GM23248 (cell line): ENCODE data around the gene RNASEL. TPM values are rescaled to one million over a fixed set of nuclear protein-coding genes. Genes with fewer than 3 reads are reported as not detected.

Experiments
- DNase-seq: peaks from one replicate; pipeline ENCODE4 v3.0.0-alpha.2; 2015
- H2AFZ ChIP-seq: fragments of 200-600 bp; sonication (generic); 2 replicates; pipeline ENCODE4 v1.6.1; 2016; ENCODE audit warnings: antibody characterized with exemption
- H3F3A ChIP-seq: fragments of 200-600 bp; sonication (generic); 2 replicates; pipeline ENCODE4 v1.6.1; 2016; ENCODE audit warnings: mild to moderate bottlenecking, antibody characterized with exemption, mixed run types; ENCODE audit not compliant: insufficient read depth
- H3K27ac ChIP-seq: fragments of 200-600 bp; sonication (generic); 2 replicates; pipeline ENCODE4 v1.5.1; 2016; ENCODE audit warnings: mild to moderate bottlenecking
- H3K27me3 ChIP-seq: fragments of 200-600 bp; sonication (generic); replicated peaks from 2 replicates; pipeline ENCODE4 v1.6.1; 2016; ENCODE audit warnings: mild to moderate bottlenecking; ENCODE audit not compliant: insufficient read depth
- H3K36me3 ChIP-seq: fragments of 200-600 bp; sonication (generic); 2 replicates; pipeline ENCODE4 v1.6.1; 2016; ENCODE audit warnings: low read depth, mild to moderate bottlenecking
- H3K4me1 ChIP-seq: fragments of 200-600 bp; sonication (generic); 2 replicates; pipeline ENCODE4 v1.6.1; 2016; ENCODE audit warnings: mild to moderate bottlenecking; ENCODE audit not compliant: insufficient read depth
- H3K4me2 ChIP-seq: fragments of 200-600 bp; sonication (generic); one replicate; pipeline ENCODE4 v1.6.1; 2016; ENCODE audit warnings: mild to moderate bottlenecking; ENCODE audit not compliant: unreplicated experiment
- H3K4me3 ChIP-seq: fragments of 200-600 bp; sonication (generic); 2 replicates; pipeline ENCODE4 v1.5.1; 2016; ENCODE audit warnings: mild to moderate bottlenecking
- H3K79me2 ChIP-seq: fragments of 200-600 bp; sonication (generic); 2 replicates; pipeline ENCODE4 v1.6.1; 2016; ENCODE audit warnings: mild to moderate bottlenecking; ENCODE audit not compliant: insufficient read depth
- H3K9ac ChIP-seq: fragments of 200-600 bp; sonication (generic); 2 replicates; pipeline ENCODE4 v1.6.1; 2016; ENCODE audit warnings: mild to moderate bottlenecking
- H3K9me2 ChIP-seq: fragments of 200-600 bp; sonication (generic); 2 replicates; pipeline ENCODE4 v1.6.1; 2016; ENCODE audit warnings: mixed run types, mild to moderate bottlenecking, moderate library complexity; ENCODE audit not compliant: insufficient read depth
- H3K9me3 ChIP-seq: fragments of 200-600 bp; sonication (generic); one replicate; pipeline ENCODE4 v1.6.1; 2017; ENCODE audit warnings: low read depth
- H4K20me1 ChIP-seq: fragments of 200-600 bp; sonication (generic); 2 replicates; pipeline ENCODE4 v1.6.0; 2016; ENCODE audit not compliant: insufficient read depth
- EZH2 ChIP-seq: fragments of 200-600 bp; sonication (generic); IDR thresholded peaks from 2 replicates; pipeline ENCODE4 v1.6.1; 2018; ENCODE audit warnings: antibody characterized with exemption, mild to moderate bottlenecking; ENCODE audit not compliant: insufficient read depth, poor library complexity, severe bottlenecking
- EZH2phosphoT487 ChIP-seq: fragments of 200-600 bp; sonication (generic); IDR thresholded peaks from 2 replicates; pipeline ENCODE4 v1.6.1; 2018; ENCODE audit warnings: antibody characterized with exemption, moderate library complexity, mild to moderate bottlenecking, low read depth; ENCODE audit not compliant: insufficient read depth
- WGBS, 2 experiments: methylation state at CpG; one replicate each; pipeline ENCODE4 v1.1.6; 2015 to 2017; ENCODE audit warnings: low lambda C conversion rate in 2 of 2, low coverage in 1 of 2; ENCODE audit errors: missing lambda C conversion rate in 2 of 2; 5-methylcytosine and 5-hydroxymethylcytosine counted together
- in situ Hi-C: fragments of 300-500 bp; cut with MboI; formaldehyde crosslinking; loops from 2 replicates; pipeline ENCODE4 v1.15.0; 2020
- polyA plus RNA-seq: library from polyadenylated mRNA; unstranded; fragments of >200 nt; fragmentation: Nextera tagmentation; extraction: Ambion mirVana; gene quantifications from 2 replicates; pipeline ENCODE4 v1.2.1, GENCODE V29; 2016
- total RNA-seq: library from RNA; depleted of rRNA; stranded (reverse); fragments of >200 nt; shearing (Covaris generic); gene quantifications from 2 replicates; pipeline ENCODE4 v1.2.3, GENCODE V29; 2014

RNASEL gene
- total and polyA plus RNA-seq, 2 experiments from 2014 or later: 7.9 to 10.1 TPM

GRCh38 chr1:182567629-182568028 lies 21.4 kb downstream of the RNASEL start:
- Histone ChIP-seq H2AFZ (no peak overlapping the region), H3K4me3 (no peak overlapping the region), H3K9me2 (no peaks in the 10 kb centered on the region; the same call in 1 of the 2 replicates), H3K4me2 (no peak overlapping the region), H3K27me3 (no peaks in the 10 kb centered on the region), H3K9me3 (no peaks in the 10 kb centered on the region), H3K4me1 (no peaks in the 10 kb centered on the region), H4K20me1 (no peaks in the 10 kb centered on the region), H3K9ac (no peak overlapping the region), H3K79me2 (no peaks in the 10 kb centered on the region), H3F3A (no peaks in the 10 kb centered on the region), H3K36me3 (no peaks in the 10 kb centered on the region), H3K27ac (no peak overlapping the region)
- TF ChIP-seq EZH2phosphoT487 (no peak), EZH2 (no peak)
- in situ Hi-C loops: no loop called here
- WGBS, 2 experiments: 85 to 86% methylated on average over 5 of the region's 5 CpGs
- no peak for DNase-seq

- H3K27ac ChIP-seq: no peak overlapping the region
- H3K79me2 ChIP-seq: no peaks in the 10 kb centered on the region
- no peaks in the 10 kb centered on the region for H3K4me1 ChIP-seq
- in situ Hi-C loops: no loop called here
- no peaks in the 10 kb centered on the region for H3K36me3 ChIP-seq
- no peak overlapping the region for H3K9ac ChIP-seq
- no peaks in the 10 kb centered on the region for H3K9me3 ChIP-seq
- no peak overlapping the region for H3K4me3 ChIP-seq
- H3K9me2 ChIP-seq: no peaks in the 10 kb centered on the region
- DNase-seq: no peak
- no peaks in the 10 kb centered on the region for H3K27me3 ChIP-seq
- 62 to 68% methylated on average over 3 of the region's 3 CpGs for WGBS, 2 experiments
- no peaks in the 10 kb centered on the region for H4K20me1 ChIP-seq
- TF ChIP-seq EZH2phosphoT487 (no peak), EZH2 (no peak)
- H3K4me2 ChIP-seq: no peak overlapping the region
- no peak overlapping the region for H2AFZ ChIP-seq
- no peaks in the 10 kb centered on the region for H3F3A ChIP-seq
Observed at GRCh38 chr1:182565537-182565936, 23.5 kb downstream of the RNASEL start.

GRCh38 chr1:182564406-182565004 lies 24.6 kb downstream of the RNASEL start:
- Histone ChIP-seq H3F3A (no peaks in the 10 kb centered on the region), H3K79me2 (no peaks in the 10 kb centered on the region), H3K27me3 (no peaks in the 10 kb centered on the region), H3K4me3 (no peak overlapping the region), H3K36me3 (no peaks in the 10 kb centered on the region), H2AFZ (no peak overlapping the region), H3K9me2 (no peaks in the 10 kb centered on the region), H4K20me1 (no peaks in the 10 kb centered on the region), H3K9me3 (no peaks in the 10 kb centered on the region), H3K4me2 (no peak overlapping the region), H3K9ac (no peak overlapping the region), H3K4me1 (no peaks in the 10 kb centered on the region), H3K27ac (no peak overlapping the region)
- 38 to 43% methylated on average over 2 of the region's 2 CpGs for WGBS, 2 experiments
- no peak for DNase-seq
- in situ Hi-C loops: no loop called here
- no peak for TF ChIP-seq EZH2
- TF ChIP-seq EZH2phosphoT487: no peak

- H3K36me3 ChIP-seq: no peaks in the 10 kb centered on the region
- H3K9ac ChIP-seq: no peak overlapping the region
- 68 to 77% methylated on average over 4 of the region's 4 CpGs for WGBS, 2 experiments
- H3K79me2 ChIP-seq: no peaks in the 10 kb centered on the region
- in situ Hi-C loops: no loop called here
- H3K4me3 ChIP-seq: no peak overlapping the region
- H2AFZ ChIP-seq: no peak overlapping the region
- H4K20me1 ChIP-seq: no peaks in the 10 kb centered on the region
- H3F3A ChIP-seq: no peaks in the 10 kb centered on the region
- TF ChIP-seq EZH2 (no peak), EZH2phosphoT487 (no peak)
- no peaks in the 10 kb centered on the region for H3K27me3 ChIP-seq
- no peaks in the 10 kb centered on the region for H3K9me3 ChIP-seq
- DNase-seq: no peak
- H3K9me2 ChIP-seq: no peaks in the 10 kb centered on the region
- H3K4me1 ChIP-seq: no peaks in the 10 kb centered on the region
- no peak overlapping the region for H3K4me2 ChIP-seq
- no peak overlapping the region for H3K27ac ChIP-seq
Observed at GRCh38 chr1:182563095-182563494, 26.0 kb downstream of the RNASEL start.
